OCI-LY3 (cell line): ENCODE measurements around the gene SHC1.

ENCODE experiments used
- EZH2phosphoT487 ChIP-seq: fragments of 200-600 bp; shearing (Covaris generic); IDR thresholded peaks from 2 replicates; pipeline ENCODE4 v1.6.1; 2018; ENCODE audit warnings: antibody characterized with exemption, mixed run types, low read depth
- TF ChIP-seq, protein P1 (sequence below): fragments of 200-600, 300-600 bp; sonication (generic); IDR thresholded peaks from 2 replicates; pipeline ENCODE4 v1.5.1; 2014; ENCODE audit warnings: antibody characterized with exemption, low read length, low read depth

DNA sequence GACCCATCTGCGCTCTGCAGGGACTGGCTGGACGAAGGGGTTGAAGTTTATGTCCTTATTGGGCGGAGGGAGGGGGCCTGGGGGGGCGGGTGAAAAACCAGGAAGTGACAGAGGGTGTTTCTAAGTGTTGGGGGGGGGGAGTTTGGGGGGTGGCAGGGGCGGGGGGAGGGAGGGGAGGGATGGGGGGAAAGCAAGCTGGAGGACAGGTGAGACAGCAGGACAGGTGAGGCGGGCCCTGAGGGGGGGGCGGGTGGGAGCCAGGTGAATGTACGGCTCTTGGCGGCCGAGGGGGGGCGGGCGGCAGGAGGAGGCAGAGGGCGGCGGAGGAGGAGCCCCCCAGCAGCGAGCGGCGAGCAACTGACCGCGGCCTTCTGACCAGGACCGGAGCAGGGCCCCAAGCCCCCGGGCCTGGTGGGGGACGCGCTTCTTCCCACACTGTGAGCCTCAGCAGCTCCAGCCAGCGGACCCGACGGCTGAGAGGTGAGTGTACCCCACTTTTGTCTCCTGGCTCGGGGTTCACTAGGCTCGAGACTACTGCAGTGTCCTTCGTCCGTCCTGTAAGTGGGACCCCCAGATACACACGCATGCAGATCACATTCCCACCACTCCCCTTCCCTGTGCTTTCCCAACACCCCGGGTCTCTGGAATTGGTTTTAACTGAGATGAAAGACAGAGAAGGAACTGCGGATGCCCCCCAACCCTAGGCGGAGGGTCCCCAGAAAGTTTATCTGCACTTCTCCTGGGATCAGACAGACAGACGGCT lies 32.1 kb upstream of the SHC1 start, which contains the start of gene ZBTB7B:
- TF ChIP-seq, protein P1, sequence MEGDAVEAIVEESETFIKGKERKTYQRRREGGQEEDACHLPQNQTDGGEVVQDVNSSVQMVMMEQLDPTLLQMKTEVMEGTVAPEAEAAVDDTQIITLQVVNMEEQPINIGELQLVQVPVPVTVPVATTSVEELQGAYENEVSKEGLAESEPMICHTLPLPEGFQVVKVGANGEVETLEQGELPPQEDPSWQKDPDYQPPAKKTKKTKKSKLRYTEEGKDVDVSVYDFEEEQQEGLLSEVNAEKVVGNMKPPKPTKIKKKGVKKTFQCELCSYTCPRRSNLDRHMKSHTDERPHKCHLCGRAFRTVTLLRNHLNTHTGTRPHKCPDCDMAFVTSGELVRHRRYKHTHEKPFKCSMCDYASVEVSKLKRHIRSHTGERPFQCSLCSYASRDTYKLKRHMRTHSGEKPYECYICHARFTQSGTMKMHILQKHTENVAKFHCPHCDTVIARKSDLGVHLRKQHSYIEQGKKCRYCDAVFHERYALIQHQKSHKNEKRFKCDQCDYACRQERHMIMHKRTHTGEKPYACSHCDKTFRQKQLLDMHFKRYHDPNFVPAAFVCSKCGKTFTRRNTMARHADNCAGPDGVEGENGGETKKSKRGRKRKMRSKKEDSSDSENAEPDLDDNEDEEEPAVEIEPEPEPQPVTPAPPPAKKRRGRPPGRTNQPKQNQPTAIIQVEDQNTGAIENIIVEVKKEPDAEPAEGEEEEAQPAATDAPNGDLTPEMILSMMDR = no peak
- TF ChIP-seq EZH2phosphoT487 = no peak
